Measurements from ENCODE around the gene ECM2. TPM values are rescaled to one million over a fixed set of nuclear protein-coding genes. Genes with fewer than 3 reads are reported as not detected.

The ECM2 gene
- total RNA-seq, 1 experiment from 2014 or later: not detected

GRCh38 chr9:92510747-92511146, 25.0 kb downstream of the ECM2 start:
- ChIA-PET CTCF (no interaction called here), POLR2A (no interaction called here)
- DNase-seq (ENCODE audit: low read depth, low spot score): no peak
- Histone ChIP-seq H3K27ac (ENCODE audit: low read length) (no peak overlapping the region), H3K27me3 (ENCODE audit: control insufficient read depth, insufficient read depth, low read length) (no peaks in the 10 kb centered on the region), H3K4me1 (ENCODE audit: control insufficient read depth, insufficient read depth, low read length) (no peaks in the 10 kb centered on the region), H3K9me3 (ENCODE audit: control insufficient read depth, insufficient read depth, low read depth, low read length) (no peaks in the 10 kb centered on the region), H3K4me3 (ENCODE audit: low read depth in 2 of 2, low read length in 2 of 2) (no peak overlapping the region), H3K36me3 (ENCODE audit: control insufficient read depth, insufficient read depth, low read length) (no peaks in the 10 kb centered on the region)
- BruUV-seq (replicated peaks): no TSS peak
- no peak for TF ChIP-seq TCF7L2 (IDR thresholded peaks at IDR 0.05; ENCODE audit: low read depth, low read length)
- TF ChIP-seq REST (IDR thresholded peaks at IDR 0.05; ENCODE audit: insufficient read depth in 1 of 2, low read depth in 2 of 2, low read length in 1 of 2): no peak
- TF ChIP-seq POLR2AphosphoS5 (IDR thresholded peaks at IDR 0.05; ENCODE audit: low read depth, low read length): no peak
- TF ChIP-seq SIN3A (IDR thresholded peaks at IDR 0.05; ENCODE audit: borderline replicate concordance, insufficient read depth, low read depth, low read length): no peak
- no peak for TF ChIP-seq CTCF (IDR thresholded peaks at IDR 0.05)
- in situ Hi-C loops (cut with HindIII; ENCODE audit: low pct_unique_long_range_greater_than_20kb, low sequenced_read_pairs): no loop called here
- intact Hi-C loops (cut with micrococcal nuclease; ENCODE audit: unreplicated experiment): no loop called here
- ATAC-seq: no peak

GRCh38 chr9:92509050-92509449, 26.7 kb downstream of the ECM2 start:
- intact Hi-C loops (cut with micrococcal nuclease; ENCODE audit: unreplicated experiment): no loop called here
- POLR2A ChIA-PET: no interaction called here
- Histone ChIP-seq H3K27me3 (ENCODE audit: control insufficient read depth, insufficient read depth, low read length) (no peaks in the 10 kb centered on the region), H3K9me3 (ENCODE audit: control insufficient read depth, insufficient read depth, low read depth, low read length) (no peaks in the 10 kb centered on the region), H3K4me3 (ENCODE audit: low read depth in 2 of 2, low read length in 2 of 2) (no peak overlapping the region), H3K27ac (ENCODE audit: low read length) (no peak overlapping the region), H3K4me1 (ENCODE audit: control insufficient read depth, insufficient read depth, low read length) (no peaks in the 10 kb centered on the region), H3K36me3 (ENCODE audit: control insufficient read depth, insufficient read depth, low read length) (no peaks in the 10 kb centered on the region)
- DNase-seq (ENCODE audit: low read depth, low spot score): no peak
- no TSS peak for BruUV-seq (replicated peaks)
- no peak for ATAC-seq
- TF ChIP-seq SIN3A (IDR thresholded peaks at IDR 0.05; ENCODE audit: borderline replicate concordance, insufficient read depth, low read depth, low read length): no peak
- TF ChIP-seq POLR2AphosphoS5 (IDR thresholded peaks at IDR 0.05; ENCODE audit: low read depth, low read length): no peak
- TF ChIP-seq TCF7L2 (IDR thresholded peaks at IDR 0.05; ENCODE audit: low read depth, low read length): no peak
- TF ChIP-seq CTCF (IDR thresholded peaks at IDR 0.05): no peak
- TF ChIP-seq REST (IDR thresholded peaks at IDR 0.05; ENCODE audit: insufficient read depth in 1 of 2, low read depth in 2 of 2, low read length in 1 of 2): no peak
- in situ Hi-C loops (cut with HindIII; ENCODE audit: low pct_unique_long_range_greater_than_20kb, low sequenced_read_pairs): no loop called here
- CTCF ChIA-PET: no interaction called here
